PC-9 (cell line): ENCODE results near the gene KCNH1. TPM values are rescaled to one million over a fixed set of nuclear protein-coding genes. Genes with fewer than 3 reads are reported as not detected.

Source experiments
- BruUV-seq: library from RNA; stranded (reverse); fragments of 400-500 nt; replicated peaks from 2 replicates; lab custom pipeline; 2021; lab: Mats Ljungman, UMichigan
- CTCF ChIA-PET: fragments of 300-600 bp; sonication (Branson Sonifier 250); formaldehyde crosslinking; loops from one replicate; lab custom pipeline; 2022; ENCODE audit warnings: antibody characterized with exemption; lab: Charles Lee
- POLR2A ChIA-PET: fragments of 300-600 bp; sonication (Branson Sonifier 250); formaldehyde crosslinking; loops from one replicate; lab custom pipeline; 2022; ENCODE audit warnings: antibody characterized with exemption; ENCODE audit not compliant: unreplicated experiment; lab: Charles Lee
- DNase-seq, 2 experiments: peaks; one replicate each; pipeline versions ENCODE4 v3.0.0 to v3.0.0-alpha.2; 2015 to 2022; ENCODE audit warnings: mixed read lengths in 1 of 2
- H2AFZ ChIP-seq: fragments of 200-600 bp; sonication (generic); 2 replicates; pipeline ENCODE4 v1.8.1; 2017; ENCODE audit warnings: antibody characterized with exemption
- H3F3A ChIP-seq: fragments of 200-600 bp; sonication (generic); 2 replicates; pipeline ENCODE4 v1.8.1; 2017; ENCODE audit warnings: antibody characterized with exemption, mild to moderate bottlenecking, low read depth; ENCODE audit not compliant: insufficient read depth
- H3K27ac ChIP-seq: fragments of 200-600 bp; sonication (generic); 2 replicates; pipeline ENCODE4 v1.6.1; 2016; ENCODE audit warnings: mixed run types
- H3K27me3 ChIP-seq: fragments of 200-600 bp; sonication (generic); 2 replicates; pipeline ENCODE4 v1.6.1; 2016; ENCODE audit warnings: low read depth, mixed run types; ENCODE audit not compliant: insufficient read depth
- H3K36me3 ChIP-seq: fragments of 200-600 bp; sonication (generic); 2 replicates; pipeline ENCODE4 v1.6.1; 2016; ENCODE audit warnings: low read depth, mixed run types
- H3K4me1 ChIP-seq: fragments of 200-600 bp; sonication (generic); replicated peaks from 2 replicates; pipeline ENCODE4 v1.6.1; 2016; ENCODE audit warnings: mixed run types; ENCODE audit not compliant: insufficient read depth
- H3K4me2 ChIP-seq: fragments of 200-600 bp; sonication (generic); 2 replicates; pipeline ENCODE4 v1.6.1; 2017; ENCODE audit warnings: mixed run types
- H3K4me3 ChIP-seq: fragments of 200-600 bp; sonication (generic); 2 replicates; pipeline ENCODE4 v1.6.1; 2016; ENCODE audit warnings: mixed run types
- H3K79me2 ChIP-seq: fragments of 200-600 bp; sonication (generic); 2 replicates; pipeline ENCODE4 v1.6.1; 2017; ENCODE audit warnings: low read depth, mixed run types
- H3K9me2 ChIP-seq: fragments of 200-600 bp; sonication (generic); 2 replicates; pipeline ENCODE4 v1.8.1; 2017; ENCODE audit warnings: mild to moderate bottlenecking; ENCODE audit not compliant: insufficient read depth
- H3K9me3 ChIP-seq: fragments of 200-600 bp; sonication (generic); 2 replicates; pipeline ENCODE4 v1.8.1; 2016; ENCODE audit warnings: low read depth; ENCODE audit not compliant: insufficient read depth
- H4K20me1 ChIP-seq: fragments of 200-600 bp; sonication (generic); 2 replicates; pipeline ENCODE4 v1.8.1; 2017; ENCODE audit not compliant: insufficient read depth
- EZH2 ChIP-seq: fragments of 200-600 bp; sonication (generic); IDR thresholded peaks from 2 replicates; pipeline ENCODE4 v1.8.0; 2017; ENCODE audit warnings: antibody characterized with exemption, low read depth
- intact Hi-C: fragments of 100-400 bp; cut with micrococcal nuclease; formaldehyde crosslinking; loops from one replicate; pipeline ENCODE4 v1.10.0; 2022; ENCODE audit not compliant: unreplicated experiment
- total RNA-seq: library from RNA; stranded (reverse); gene quantifications from 2 replicates; pipeline ENCODE4 v1.2.3, GENCODE V29; 2021
- TF ChIP-seq, protein P1 (sequence below): fragments of 200-600 bp; sonication (generic); conservative IDR thresholded peaks from 2 replicates; pipeline ENCODE4 v1.6.1; 2017; ENCODE audit warnings: mixed run types, antibody characterized with exemption, mild to moderate bottlenecking, moderate library complexity

Gene KCNH1
- total RNA-seq, 1 experiment from 2014 or later, result not detected

GRCh38 chr1:210942513-210942912 lies 191.4 kb downstream of the KCNH1 start:
- Histone ChIP-seq H3K27ac (no peak overlapping the region), H3K4me2 (no peak overlapping the region), H3K36me3 (no peaks in the 10 kb centered on the region), H3K9me3 (no peaks in the 10 kb centered on the region), H3K79me2 (no peaks in the 10 kb centered on the region), H4K20me1 (no peaks in the 10 kb centered on the region), H3K9me2 (no peaks in the 10 kb centered on the region), H2AFZ (no peak overlapping the region), H3K4me3 (no peak overlapping the region), H3K4me1 (no peaks in the 10 kb centered on the region), H3F3A (no peaks in the 10 kb centered on the region), H3K27me3 (peaks cover 14% of the 10 kb centered on the region; the same call in 1 of the 2 replicates)
- ChIA-PET CTCF (no interaction called here), POLR2A (no interaction called here)
- no TSS peak for BruUV-seq
- intact Hi-C loops, result no loop called here
- no peak for DNase-seq
- no peak for TF ChIP-seq EZH2
- TF ChIP-seq, protein P1, sequence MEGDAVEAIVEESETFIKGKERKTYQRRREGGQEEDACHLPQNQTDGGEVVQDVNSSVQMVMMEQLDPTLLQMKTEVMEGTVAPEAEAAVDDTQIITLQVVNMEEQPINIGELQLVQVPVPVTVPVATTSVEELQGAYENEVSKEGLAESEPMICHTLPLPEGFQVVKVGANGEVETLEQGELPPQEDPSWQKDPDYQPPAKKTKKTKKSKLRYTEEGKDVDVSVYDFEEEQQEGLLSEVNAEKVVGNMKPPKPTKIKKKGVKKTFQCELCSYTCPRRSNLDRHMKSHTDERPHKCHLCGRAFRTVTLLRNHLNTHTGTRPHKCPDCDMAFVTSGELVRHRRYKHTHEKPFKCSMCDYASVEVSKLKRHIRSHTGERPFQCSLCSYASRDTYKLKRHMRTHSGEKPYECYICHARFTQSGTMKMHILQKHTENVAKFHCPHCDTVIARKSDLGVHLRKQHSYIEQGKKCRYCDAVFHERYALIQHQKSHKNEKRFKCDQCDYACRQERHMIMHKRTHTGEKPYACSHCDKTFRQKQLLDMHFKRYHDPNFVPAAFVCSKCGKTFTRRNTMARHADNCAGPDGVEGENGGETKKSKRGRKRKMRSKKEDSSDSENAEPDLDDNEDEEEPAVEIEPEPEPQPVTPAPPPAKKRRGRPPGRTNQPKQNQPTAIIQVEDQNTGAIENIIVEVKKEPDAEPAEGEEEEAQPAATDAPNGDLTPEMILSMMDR, result no peak

DNA sequence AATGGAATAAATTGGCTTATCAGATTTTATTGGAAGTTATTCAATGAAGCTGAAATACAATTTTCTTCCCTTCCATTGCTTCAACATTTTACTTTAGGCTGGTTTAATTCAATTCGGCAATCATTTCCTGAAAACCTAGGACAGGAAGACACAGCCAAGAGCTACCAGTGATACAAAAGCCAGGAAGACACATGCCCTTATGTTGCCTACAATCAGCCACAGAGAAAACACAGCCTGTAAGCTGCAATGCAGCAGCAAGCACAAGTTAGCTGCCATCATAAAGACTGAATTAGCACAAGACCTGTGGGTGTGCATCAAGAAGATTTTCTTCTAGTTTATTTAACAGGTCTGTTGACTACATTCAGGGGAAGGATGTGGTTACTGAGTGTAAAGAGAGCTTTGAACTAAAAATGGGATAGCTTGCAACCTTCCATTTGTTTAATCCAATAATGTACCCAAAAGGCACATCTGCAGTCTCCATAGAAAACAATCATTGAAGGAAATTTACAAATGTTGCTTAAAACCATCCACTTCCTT lies 193.8 kb downstream of the KCNH1 start:
- H3K36me3 ChIP-seq, result no peaks in the 10 kb centered on the region
- H3K27me3 ChIP-seq, result peaks cover 5% of the 10 kb centered on the region; the same call in 1 of the 2 replicates
- TF ChIP-seq, protein P1, result no peak
- no peak for TF ChIP-seq EZH2
- CTCF ChIA-PET, result no interaction called here
- no peak overlapping the region for H2AFZ ChIP-seq
- H3K4me3 ChIP-seq, result no peak overlapping the region
- H3K9me3 ChIP-seq, result no peaks in the 10 kb centered on the region
- no peaks in the 10 kb centered on the region for H3F3A ChIP-seq
- no peaks in the 10 kb centered on the region for H3K9me2 ChIP-seq
- no peak overlapping the region for H3K4me2 ChIP-seq
- intact Hi-C loops, result no loop called here
- H3K79me2 ChIP-seq, result no peaks in the 10 kb centered on the region
- H3K27ac ChIP-seq, result no peak overlapping the region
- POLR2A ChIA-PET, result no interaction called here
- no TSS peak for BruUV-seq
- no peak for DNase-seq
- no peaks in the 10 kb centered on the region for H3K4me1 ChIP-seq
- no peaks in the 10 kb centered on the region for H4K20me1 ChIP-seq

- Histone ChIP-seq H3K4me1 (no peaks in the 10 kb centered on the region), H3K9me3 (no peaks in the 10 kb centered on the region), H3F3A (no peaks in the 10 kb centered on the region), H3K27me3 (peaks cover 5% of the 10 kb centered on the region; the same call in 1 of the 2 replicates), H3K9me2 (no peaks in the 10 kb centered on the region), H3K27ac (no peak overlapping the region), H3K79me2 (no peaks in the 10 kb centered on the region), H3K36me3 (no peaks in the 10 kb centered on the region), H4K20me1 (no peaks in the 10 kb centered on the region), H3K4me3 (no peak overlapping the region), H2AFZ (no peak overlapping the region), H3K4me2 (no peak overlapping the region)
- no peak for DNase-seq
- no TSS peak for BruUV-seq
- POLR2A ChIA-PET, result no interaction called here
- intact Hi-C loops, result no loop called here
- TF ChIP-seq EZH2, result no peak
- TF ChIP-seq, protein P1, result no peak
- CTCF ChIA-PET, result no interaction called here
Measured at GRCh38 chr1:210938416-210938925, 195.5 kb downstream of the KCNH1 start.
